ENCODE measurements around the gene PERCC1. TPM values are rescaled to one million over a fixed set of nuclear protein-coding genes. Genes with fewer than 3 reads are reported as not detected.

PERCC1 gene
- total RNA-seq, 5 donors from 2014 or later (not counting 1 experiment from before 2014, with no cell fraction given) = 0.36 to 1.6 (median 0.90) TPM

DNA sequence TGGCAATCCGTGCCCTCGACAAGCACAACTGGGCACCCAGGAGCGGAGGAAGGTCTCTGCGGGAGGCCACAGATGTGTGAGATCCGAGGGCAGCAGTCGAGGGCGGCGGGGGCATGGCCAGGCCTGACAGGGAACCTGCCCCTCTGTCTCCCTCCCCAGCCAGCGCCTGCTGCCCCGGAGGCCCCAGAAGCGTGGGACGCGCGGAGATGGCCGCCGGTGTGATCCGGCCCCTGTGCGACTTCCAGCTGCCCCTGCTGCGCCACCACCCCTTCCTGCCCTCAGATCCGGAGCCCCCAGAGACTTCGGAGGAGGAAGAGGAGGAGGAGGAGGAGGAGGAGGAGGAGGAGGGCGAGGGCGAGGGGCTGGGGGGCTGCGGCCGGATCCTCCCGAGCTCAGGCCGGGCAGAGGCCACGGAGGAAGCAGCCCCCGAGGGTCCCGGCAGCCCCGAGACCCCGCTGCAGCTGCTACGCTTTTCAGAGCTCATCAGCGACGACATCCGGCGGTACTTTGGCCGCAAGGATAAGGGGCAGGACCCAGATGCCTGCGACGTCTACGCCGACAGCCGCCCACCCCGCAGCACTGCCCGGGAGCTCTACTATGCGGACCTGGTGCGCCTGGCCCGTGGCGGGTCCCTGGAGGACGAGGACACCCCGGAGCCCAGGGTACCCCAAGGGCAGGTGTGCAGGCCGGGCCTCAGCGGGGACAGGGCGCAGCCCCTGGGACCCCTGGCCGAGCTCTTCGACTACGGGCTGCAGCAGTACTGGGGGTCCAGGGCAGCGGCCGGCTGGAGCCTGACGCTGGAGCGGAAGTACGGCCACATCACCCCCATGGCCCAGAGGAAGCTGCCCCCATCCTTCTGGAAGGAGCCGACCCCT lies 1.7 kb downstream of the PERCC1 start:
- Histone ChIP-seq H3K36me3 (ENCODE audit: control insufficient read depth in 2 of 2, extremely low read depth in 1 of 2, insufficient read depth in 1 of 2, low read length in 1 of 2) (no peaks in the 10 kb centered on the region), H3K27me3 (replicated peaks in 1 of 2; ENCODE audit: control insufficient read depth in 2 of 2, extremely low read depth in 1 of 2, insufficient read depth in 2 of 2, low read length in 1 of 2) (peaks cover 0 to 38% of the 10 kb centered on the region in 2 experiments), H3K27ac (ENCODE audit: low read length) (no peak overlapping the region), H3K4me3 (ENCODE audit: control insufficient read depth in 1 of 2, extremely low read depth in 1 of 2, low read length in 1 of 2) (peak overlapping the region in 1 of 2 donors; percentile 1), H3K4me1 (ENCODE audit: control insufficient read depth in 1 of 2, extremely low read depth in 1 of 2, insufficient read depth in 2 of 2, low read length in 2 of 2) (peaks cover 0 to 36% of the 10 kb centered on the region in 2 experiments), H3K9me3 (no peaks in the 10 kb centered on the region)
- ChIA-PET POLR2A (no interaction called here), CTCF (interaction anchor here in 1 of 2 donors (0.9 kb wide), 1 partner anchor 12 kb away, joined by 3 read pairs; the partner anchor contains the start of gene UQCC4)
- Mint-ChIP-seq H3K27ac (peak overlapping the region; percentile 59 to 72), H3K27me3 (peaks cover 0 to 3% of the 10 kb centered on the region in 2 donors), H3K36me3 (no peaks in the 10 kb centered on the region), H3K9me3 (no peaks in the 10 kb centered on the region), H3K4me1 (no peaks in the 10 kb centered on the region), H3K4me3 (peak overlapping the region; percentile 24 to 44 (median 37))
- WGBS (ENCODE audit: insufficient coverage) = 74% methylated on average over 49 of the region's 63 CpGs
- DNase-seq = peak in 2 of 35 experiments; percentile 13 to 28
- ATAC-seq (replicated peaks in 1 of 4) = peak in 3 of 4 experiments; percentile 26 to 47 (median 37)

DNA sequence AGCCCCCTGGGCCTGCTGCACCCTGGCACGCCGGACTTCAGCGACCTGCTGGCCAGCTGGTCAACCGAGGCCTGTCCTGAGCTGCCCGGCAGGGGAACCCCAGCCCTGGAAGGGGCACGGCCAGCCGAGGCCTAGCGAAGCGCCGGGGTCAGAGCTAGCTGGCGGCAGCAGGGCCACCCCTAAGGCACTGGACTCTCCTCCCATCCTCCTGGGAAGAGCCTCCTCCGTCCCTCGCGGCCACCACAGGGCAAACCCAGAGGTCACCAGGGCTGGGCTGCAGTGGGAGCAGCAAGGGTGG lies 2.3 kb downstream of the PERCC1 start:
- H3K9me3 Mint-ChIP-seq = no peaks in the 10 kb centered on the region
- H3K27me3 Mint-ChIP-seq = peaks cover 0 to 3% of the 10 kb centered on the region in 2 donors
- no peaks in the 10 kb centered on the region for H3K36me3 Mint-ChIP-seq
- H3K4me1 Mint-ChIP-seq = no peaks in the 10 kb centered on the region
- 90% methylated on average over 10 of the region's 14 CpGs for WGBS (ENCODE audit: insufficient coverage)
- H3K4me3 Mint-ChIP-seq = no peak overlapping the region
- no peak overlapping the region for H3K4me3 ChIP-seq (ENCODE audit: control insufficient read depth in 1 of 2, extremely low read depth in 1 of 2, low read length in 1 of 2)
- H3K9me3 ChIP-seq = no peaks in the 10 kb centered on the region
- DNase-seq (no peak), ATAC-seq (replicated peaks in 1 of 4) (no peak)
- H3K27ac Mint-ChIP-seq = no peak overlapping the region
- peaks cover 0 to 31% of the 10 kb centered on the region in 2 experiments for H3K4me1 ChIP-seq (ENCODE audit: control insufficient read depth in 1 of 2, extremely low read depth in 1 of 2, insufficient read depth in 2 of 2, low read length in 2 of 2)
- H3K36me3 ChIP-seq (ENCODE audit: control insufficient read depth in 2 of 2, extremely low read depth in 1 of 2, insufficient read depth in 1 of 2, low read length in 1 of 2) = no peaks in the 10 kb centered on the region
- no peak overlapping the region for H3K27ac ChIP-seq (ENCODE audit: low read length)
- ChIA-PET POLR2A (no interaction called here), CTCF (interaction anchor here in 1 of 2 donors (0.9 kb wide), 1 partner anchor 13 kb away, joined by 3 read pairs; the partner anchor contains the start of gene UQCC4)
- H3K27me3 ChIP-seq (replicated peaks in 1 of 2; ENCODE audit: control insufficient read depth in 2 of 2, extremely low read depth in 1 of 2, insufficient read depth in 2 of 2, low read length in 1 of 2) = peaks cover 0 to 36% of the 10 kb centered on the region in 2 experiments

DNA sequence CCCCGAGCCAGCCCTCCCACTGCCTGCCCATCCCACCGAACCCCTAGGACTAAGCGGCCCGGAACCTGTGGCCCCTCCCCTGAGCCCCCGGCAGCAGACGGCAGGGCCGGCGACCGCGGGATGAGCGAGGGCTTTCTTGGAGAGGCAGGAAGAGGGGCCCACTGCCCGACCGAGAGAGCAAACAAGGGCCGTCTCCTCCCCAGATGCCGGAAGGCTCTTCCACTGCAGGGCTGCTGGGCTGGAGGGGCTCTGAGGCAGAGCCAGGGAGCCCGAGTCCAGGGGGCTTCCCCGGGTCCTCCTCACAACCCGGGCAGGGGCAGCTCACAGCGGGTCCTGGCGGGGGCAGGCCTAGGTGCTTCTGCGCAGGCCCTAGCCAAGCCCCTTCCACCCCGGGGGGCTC lies 2.9 kb downstream of the PERCC1 start:
- DNase-seq (no peak), ATAC-seq (replicated peaks in 1 of 4) (no peak)
- Histone ChIP-seq H3K4me3 (ENCODE audit: control insufficient read depth in 1 of 2, extremely low read depth in 1 of 2, low read length in 1 of 2) (no peak overlapping the region), H3K36me3 (ENCODE audit: control insufficient read depth in 2 of 2, extremely low read depth in 1 of 2, insufficient read depth in 1 of 2, low read length in 1 of 2) (no peaks in the 10 kb centered on the region), H3K27ac (ENCODE audit: low read length) (no peak overlapping the region), H3K9me3 (no peaks in the 10 kb centered on the region), H3K4me1 (ENCODE audit: control insufficient read depth in 1 of 2, extremely low read depth in 1 of 2, insufficient read depth in 2 of 2, low read length in 2 of 2) (peaks cover 0 to 26% of the 10 kb centered on the region in 2 experiments), H3K27me3 (replicated peaks in 1 of 2; ENCODE audit: control insufficient read depth in 2 of 2, extremely low read depth in 1 of 2, insufficient read depth in 2 of 2, low read length in 1 of 2) (peaks cover 0 to 31% of the 10 kb centered on the region in 2 experiments)
- POLR2A ChIA-PET = no interaction called here
- 70% methylated on average over 18 of the region's 22 CpGs for WGBS (ENCODE audit: insufficient coverage)
- Mint-ChIP-seq H3K36me3 (no peaks in the 10 kb centered on the region), H3K27ac (no peak overlapping the region), H3K4me3 (no peak overlapping the region), H3K27me3 (peaks cover 0 to 3% of the 10 kb centered on the region in 2 donors), H3K4me1 (no peaks in the 10 kb centered on the region), H3K9me3 (no peaks in the 10 kb centered on the region)
- CTCF ChIA-PET = no interaction called here

DNA sequence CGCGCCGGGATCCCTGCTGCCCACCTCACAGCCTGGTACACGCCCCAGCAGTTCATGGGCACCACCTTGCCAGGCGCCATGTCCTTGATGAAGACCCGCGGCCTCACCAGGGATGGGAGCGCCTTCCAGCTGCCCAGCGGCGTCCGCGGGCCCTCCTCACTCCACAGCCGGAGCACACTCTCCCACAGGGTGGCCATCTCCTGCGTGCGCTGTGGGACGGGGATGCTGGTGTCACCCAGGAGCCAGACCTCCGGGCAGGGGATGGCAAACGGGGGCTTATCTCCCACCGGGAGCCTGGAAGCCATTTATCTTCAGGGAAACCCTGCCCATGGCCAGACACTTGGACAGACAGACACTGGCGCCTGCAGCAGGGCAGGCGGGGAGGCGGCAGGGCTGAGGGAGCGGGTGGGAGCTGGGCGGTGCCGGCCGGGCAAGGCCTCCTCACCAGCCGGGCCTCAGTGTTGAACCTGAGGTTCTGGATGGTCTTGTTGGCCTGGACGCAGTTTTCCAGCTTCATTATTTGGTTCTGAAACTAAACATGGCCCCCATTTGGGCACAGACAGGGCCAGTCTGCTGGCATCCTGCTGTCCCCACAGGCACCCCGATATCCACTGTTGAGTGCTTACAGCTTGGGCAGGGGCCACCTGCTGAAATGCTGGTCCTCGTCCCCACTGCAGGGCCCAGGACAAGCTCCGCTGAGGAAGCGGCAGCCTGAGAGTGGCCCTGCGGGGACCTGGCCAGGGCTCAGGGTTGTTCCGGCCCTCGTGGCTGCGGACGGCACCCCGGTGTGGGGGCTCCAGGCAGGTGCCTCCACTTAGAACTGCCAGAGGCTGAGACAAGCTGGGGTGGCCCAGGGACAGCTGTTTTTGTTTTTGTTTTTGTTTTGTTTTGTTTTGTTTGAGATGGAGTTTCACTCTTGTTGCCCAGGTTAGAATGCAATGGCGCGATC lies 4.0 kb downstream of the PERCC1 start:
- POLR2A ChIA-PET = no interaction called here
- no peaks in the 10 kb centered on the region for H3K27me3 Mint-ChIP-seq
- H3K36me3 Mint-ChIP-seq = no peaks in the 10 kb centered on the region
- no peak for ATAC-seq (replicated peaks in 1 of 4)
- no peak overlapping the region for H3K4me3 Mint-ChIP-seq
- no peak overlapping the region for H3K27ac ChIP-seq (ENCODE audit: low read length)
- H3K27me3 ChIP-seq (replicated peaks in 1 of 2; ENCODE audit: control insufficient read depth in 2 of 2, extremely low read depth in 1 of 2, insufficient read depth in 2 of 2, low read length in 1 of 2) = peaks cover 0 to 20% of the 10 kb centered on the region in 2 experiments
- no peaks in the 10 kb centered on the region for H3K4me1 Mint-ChIP-seq
- CTCF ChIA-PET = no interaction called here
- H3K9me3 ChIP-seq = no peaks in the 10 kb centered on the region
- H3K27ac Mint-ChIP-seq = no peak overlapping the region
- no peaks in the 10 kb centered on the region for H3K9me3 Mint-ChIP-seq
- H3K4me3 ChIP-seq (ENCODE audit: control insufficient read depth in 1 of 2, extremely low read depth in 1 of 2, low read length in 1 of 2) = no peak overlapping the region
- 92% methylated on average over 34 of the region's 40 CpGs for WGBS (ENCODE audit: insufficient coverage)
- no peaks in the 10 kb centered on the region for H3K36me3 ChIP-seq (ENCODE audit: control insufficient read depth in 2 of 2, extremely low read depth in 1 of 2, insufficient read depth in 1 of 2, low read length in 1 of 2)
- no peak for DNase-seq
- H3K4me1 ChIP-seq (ENCODE audit: control insufficient read depth in 1 of 2, extremely low read depth in 1 of 2, insufficient read depth in 2 of 2, low read length in 2 of 2) = peaks cover 0 to 23% of the 10 kb centered on the region in 2 experiments

DNA sequence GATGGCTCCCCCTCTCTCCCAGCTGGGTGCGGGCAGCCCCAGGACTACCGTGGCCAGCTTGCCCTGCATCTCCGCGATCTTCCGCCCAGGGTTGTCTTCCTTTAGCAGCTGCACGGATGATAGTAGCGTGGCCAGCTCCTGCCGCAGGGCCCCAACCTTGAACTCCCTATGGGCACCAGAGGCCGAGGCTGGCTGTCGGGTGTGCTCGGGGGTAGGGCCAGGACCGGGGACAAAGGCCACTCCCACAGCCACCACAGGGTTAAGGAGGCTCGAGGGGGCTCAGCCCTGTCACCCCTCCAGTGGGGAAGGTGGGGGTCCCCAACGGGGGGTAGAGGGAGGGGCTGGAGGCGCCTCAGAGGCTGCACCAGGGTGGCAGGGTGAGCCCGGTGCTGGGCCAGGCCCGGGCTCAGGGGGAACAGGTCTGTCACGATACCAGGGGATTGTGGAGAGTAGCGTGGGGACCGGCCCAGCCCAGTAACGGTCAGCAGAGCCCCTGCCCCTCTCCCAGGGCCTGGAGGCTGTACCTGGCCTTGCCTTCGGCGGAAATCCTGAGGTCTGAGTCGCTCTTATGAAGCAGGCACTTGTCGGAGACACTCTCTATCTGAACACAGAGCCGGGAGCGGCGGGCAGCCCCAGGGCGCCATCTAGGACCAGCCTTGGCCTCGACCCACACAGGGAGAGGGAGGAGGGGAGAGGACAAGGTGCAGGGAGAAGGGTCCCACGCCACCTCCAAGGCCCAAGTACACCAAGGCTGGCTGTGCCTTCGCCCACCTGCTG lies 5.2 kb downstream of the PERCC1 start:
- Mint-ChIP-seq H3K4me1 (no peaks in the 10 kb centered on the region), H3K27ac (no peak overlapping the region), H3K36me3 (no peaks in the 10 kb centered on the region), H3K9me3 (no peaks in the 10 kb centered on the region), H3K4me3 (no peak overlapping the region), H3K27me3 (no peaks in the 10 kb centered on the region)
- H3K4me3 ChIP-seq (ENCODE audit: control insufficient read depth in 1 of 2, extremely low read depth in 1 of 2, low read length in 1 of 2) = no peak overlapping the region
- DNase-seq (no peak), ATAC-seq (replicated peaks in 1 of 4) (no peak)
- H3K4me1 ChIP-seq (ENCODE audit: control insufficient read depth in 1 of 2, extremely low read depth in 1 of 2, insufficient read depth in 2 of 2, low read length in 2 of 2) = peaks cover 0 to 23% of the 10 kb centered on the region in 2 experiments
- no peaks in the 10 kb centered on the region for H3K9me3 ChIP-seq
- H3K36me3 ChIP-seq (ENCODE audit: control insufficient read depth in 2 of 2, extremely low read depth in 1 of 2, insufficient read depth in 1 of 2, low read length in 1 of 2) = no peaks in the 10 kb centered on the region
- H3K27me3 ChIP-seq (replicated peaks in 1 of 2; ENCODE audit: control insufficient read depth in 2 of 2, extremely low read depth in 1 of 2, insufficient read depth in 2 of 2, low read length in 1 of 2) = peaks cover 0 to 8% of the 10 kb centered on the region in 2 experiments
- ChIA-PET CTCF (no interaction called here), POLR2A (no interaction called here)
- no peak overlapping the region for H3K27ac ChIP-seq (ENCODE audit: low read length)
- WGBS (ENCODE audit: insufficient coverage) = 86% methylated on average over 18 of the region's 32 CpGs

Data from T-cell (primary cell).